Peyer's patch (tissue), 4 donors: ENCODE measurements around the gene CMPK2.

Experiments
- POLR2A ChIP-seq, 2 donors: fragments of 450-650 bp; IDR thresholded peaks; one replicate each; pipeline ENCODE4 v1.5.1; 2017; ENCODE audit warnings: antibody characterized with exemption in 2 of 2, mild to moderate bottlenecking in 2 of 2, moderate library complexity in 2 of 2
- TF ChIP-seq, protein P1 (sequence below), 6 experiments: fragments of 450-650 bp in 4 of 6; fragments of 200-600 bp in 2 of 6; sonication (generic) in 1 of 6; IDR thresholded peaks; one replicate each; pipeline ENCODE4 v1.5.1; 2017 to 2019; ENCODE audit warnings: antibody characterized with exemption in 6 of 6, mild to moderate bottlenecking in 3 of 6, moderate library complexity in 1 of 6

DNA sequence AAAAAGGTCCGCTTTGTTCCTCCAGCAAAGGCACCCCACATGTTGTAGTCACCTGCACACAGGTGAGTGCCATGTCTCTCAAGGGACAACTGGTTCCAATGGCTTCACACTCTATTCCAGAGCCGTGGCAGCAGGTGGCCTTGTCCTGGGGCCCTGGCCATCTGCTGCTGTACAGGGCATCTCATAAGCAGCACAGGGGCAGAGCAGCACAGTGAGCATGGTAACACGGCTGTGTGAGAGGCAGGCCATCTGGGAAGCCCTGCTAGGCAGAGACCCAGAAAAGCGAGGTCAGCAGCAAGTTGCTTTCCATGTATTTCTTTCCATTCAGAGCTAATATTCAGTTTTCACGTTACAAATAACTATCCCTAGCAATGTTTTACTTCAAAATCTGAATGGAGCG is 54.7 kb downstream of the CMPK2 start:
- TF ChIP-seq, protein P1, sequence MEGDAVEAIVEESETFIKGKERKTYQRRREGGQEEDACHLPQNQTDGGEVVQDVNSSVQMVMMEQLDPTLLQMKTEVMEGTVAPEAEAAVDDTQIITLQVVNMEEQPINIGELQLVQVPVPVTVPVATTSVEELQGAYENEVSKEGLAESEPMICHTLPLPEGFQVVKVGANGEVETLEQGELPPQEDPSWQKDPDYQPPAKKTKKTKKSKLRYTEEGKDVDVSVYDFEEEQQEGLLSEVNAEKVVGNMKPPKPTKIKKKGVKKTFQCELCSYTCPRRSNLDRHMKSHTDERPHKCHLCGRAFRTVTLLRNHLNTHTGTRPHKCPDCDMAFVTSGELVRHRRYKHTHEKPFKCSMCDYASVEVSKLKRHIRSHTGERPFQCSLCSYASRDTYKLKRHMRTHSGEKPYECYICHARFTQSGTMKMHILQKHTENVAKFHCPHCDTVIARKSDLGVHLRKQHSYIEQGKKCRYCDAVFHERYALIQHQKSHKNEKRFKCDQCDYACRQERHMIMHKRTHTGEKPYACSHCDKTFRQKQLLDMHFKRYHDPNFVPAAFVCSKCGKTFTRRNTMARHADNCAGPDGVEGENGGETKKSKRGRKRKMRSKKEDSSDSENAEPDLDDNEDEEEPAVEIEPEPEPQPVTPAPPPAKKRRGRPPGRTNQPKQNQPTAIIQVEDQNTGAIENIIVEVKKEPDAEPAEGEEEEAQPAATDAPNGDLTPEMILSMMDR (IDR thresholded peaks at IDR 0.05) = no peak
- TF ChIP-seq POLR2A (IDR thresholded peaks at IDR 0.05) = no peak
